GM18519 (cell line): Measurements from ENCODE around the gene LPCAT4.
"Not testable (repeated sequence)": the region's sequence is repeated elsewhere in the genome, so short reads cannot be mapped to it uniquely, and the experiment has no call there.

Experiments
- ATAC-seq: cut with Tn5 transposase; IDR thresholded peaks from one replicate; pipeline ENCODE4 v1.9.1; 2021; ENCODE audit warnings: mild to moderate bottlenecking, moderate library complexity; ENCODE audit not compliant: unreplicated experiment, low FRiP score

LPCAT4 gene

GRCh38 chr15:34365091-34365825 is 1.7 kb downstream of the LPCAT4 start:
- ATAC-seq: no peak

GRCh38 chr15:34364041-34364440 is 3.0 kb downstream of the LPCAT4 start:
- no peak for ATAC-seq

GRCh38 chr15:34362047-34362773 is 4.8 kb downstream of the LPCAT4 start:
- ATAC-seq: no peak

- ATAC-seq: no peak
These were observed 5.7 kb downstream of the LPCAT4 start for GRCh38 chr15:34361278-34361677.

GRCh38 chr15:34360298-34360697 is 6.7 kb downstream of the LPCAT4 start:
- ATAC-seq: no peak

- ATAC-seq: no peak
These were observed 7.6 kb downstream of the LPCAT4 start for GRCh38 chr15:34359416-34359815.

GRCh38 chr15:34358948-34359347 is 8.0 kb downstream of the LPCAT4 start:
- no peak for ATAC-seq

GRCh38 chr15:34358367-34358766 is 8.6 kb downstream of the LPCAT4 start:
- ATAC-seq: no peak

GRCh38 chr15:34357653-34358052 is 9.3 kb downstream of the LPCAT4 start:
- no peak for ATAC-seq

GRCh38 chr15:34355241-34355640 is 11.8 kb downstream of the LPCAT4 start:
- no peak for ATAC-seq

GRCh38 chr15:34354286-34354685 is 12.7 kb downstream of the LPCAT4 start:
- ATAC-seq: no peak

GRCh38 chr15:34353627-34354026 is 13.4 kb downstream of the LPCAT4 start:
- ATAC-seq: no peak

GRCh38 chr15:34352996-34353395 is 14.0 kb downstream of the LPCAT4 start:
- not testable (repeated sequence) for ATAC-seq

- ATAC-seq: no peak
These were observed 17.2 kb downstream of the LPCAT4 start for GRCh38 chr15:34349769-34350168.

GRCh38 chr15:34348735-34349300 is 18.2 kb downstream of the LPCAT4 start:
- no peak for ATAC-seq

GRCh38 chr15:34347951-34348638 is 18.9 kb downstream of the LPCAT4 start:
- no peak for ATAC-seq

- ATAC-seq: peak; percentile 62
These were observed 24.0 kb downstream of the LPCAT4 start, which contains the start of the genes NOP10 and NUTM1 for GRCh38 chr15:34342737-34343575. NOP10 (minus strand) TSS chr15:34343136; CDS start chr15:34343073, 63 bp downstream. NUTM1 (plus strand) TSS chr15:34343315; CDS start chr15:34343697, 382 bp downstream.

- ATAC-seq: not testable (repeated sequence)
These were observed 24.7 kb downstream of the LPCAT4 start for GRCh38 chr15:34342213-34342736.

- ATAC-seq: no peak
These were observed 25.4 kb downstream of the LPCAT4 start for GRCh38 chr15:34341381-34342212.
